GM23338 (cell line): ENCODE data around the gene MYO18B. TPM values are rescaled to one million over a fixed set of nuclear protein-coding genes. Genes with fewer than 3 reads are reported as not detected.

ENCODE experiments used
- CTCF ChIP-seq, 2 experiments: fragments of 200-600 bp in 1 of 2; sonication (generic) in 1 of 2; conservative IDR thresholded peaks; 2 replicates each; pipeline versions ENCODE4 v1.5.1 to v1.6.1; 2016 to 2017; ENCODE audit warnings: antibody characterized with exemption in 2 of 2, low read depth in 2 of 2, mild to moderate bottlenecking in 2 of 2, moderate library complexity in 1 of 2
- EZH2 ChIP-seq: fragments of 200-600 bp; sonication (generic); IDR thresholded peaks from one replicate; pipeline ENCODE4 v1.8.0; 2017; ENCODE audit warnings: antibody characterized with exemption, mild to moderate bottlenecking, low read depth; ENCODE audit not compliant: unreplicated experiment
- EZH2phosphoT487 ChIP-seq: fragments of 200-600 bp; sonication (generic); IDR thresholded peaks from one replicate; pipeline ENCODE4 v1.8.1; 2018; ENCODE audit warnings: antibody characterized with exemption; ENCODE audit not compliant: unreplicated experiment
- JUNB ChIP-seq: IDR thresholded peaks from one replicate; pipeline ENCODE4 v1.6.1; 2016; ENCODE audit warnings: antibody characterized with exemption; ENCODE audit not compliant: unreplicated experiment
- NANOG ChIP-seq: IDR thresholded peaks from 2 replicates; pipeline ENCODE4 v1.6.1; 2016; ENCODE audit warnings: antibody characterized with exemption, borderline replicate concordance
- POLR2AphosphoS5 ChIP-seq: IDR thresholded peaks from 2 replicates; pipeline ENCODE4 v1.6.1; 2016; ENCODE audit warnings: antibody characterized with exemption, low read depth
- REST ChIP-seq: IDR thresholded peaks from one replicate; pipeline ENCODE4 v1.6.1; 2018; ENCODE audit warnings: antibody characterized with exemption; ENCODE audit not compliant: unreplicated experiment
- STAT1 ChIP-seq: IDR thresholded peaks from one replicate; pipeline ENCODE4 v1.6.1; 2016; ENCODE audit warnings: antibody characterized with exemption; ENCODE audit not compliant: unreplicated experiment
- ZNF462 ChIP-seq: fragments of 250-450 bp; sonication (Bioruptor Pico); IDR thresholded peaks from 2 replicates; pipeline ENCODE4 v1.5.0; 2020; ENCODE audit warnings: mild to moderate bottlenecking, moderate library complexity
- polyA plus RNA-seq: library from polyadenylated mRNA; unstranded; fragments of >200 nt; fragmentation: Nextera tagmentation; extraction: Ambion mirVana; gene quantifications from 2 replicates; pipeline ENCODE4 v1.2.1, GENCODE V29; 2016
- total RNA-seq: library from RNA; depleted of rRNA; stranded (reverse); fragments of >200 nt; shearing (Covaris generic); gene quantifications from 2 replicates; pipeline ENCODE4 v1.2.3, GENCODE V29; 2014

MYO18B gene
- total and polyA plus RNA-seq, 2 experiments from 2014 or later: 0.36 to 0.45 TPM

GRCh38 chr22:25750569-25751173, 8.7 kb downstream of the MYO18B start (continued):
- TF ChIP-seq ZNF462 (CRISPR knock-in tag) (no peak), JUNB (no peak), CTCF (conservative IDR thresholded peaks at IDR 0.05; ENCODE audit: low read depth in 2 of 2) (no peak), EZH2 (no peak), POLR2AphosphoS5 (no peak), EZH2phosphoT487 (no peak), NANOG (no peak), STAT1 (no peak), REST (no peak)
